Mesothelial cell of epicardium (in vitro differentiated cells): ENCODE data around the gene TNFRSF4. TPM values are rescaled to one million over a fixed set of nuclear protein-coding genes. Genes with fewer than 3 reads are reported as not detected.

Experiments
- DNase-seq, 2 experiments: peaks; one replicate each; pipeline ENCODE4 v3.0.0; 2021; ENCODE audit warnings: low spot score in 2 of 2; ENCODE audit not compliant: unreplicated experiment in 2 of 2
- H3K27ac Mint-ChIP-seq: 2 replicates; pipeline ENCODE4 v1.8.0; 2021; ENCODE audit warnings: mixed read lengths
- H3K27me3 Mint-ChIP-seq: 2 replicates; pipeline ENCODE4 v1.8.0; 2021; ENCODE audit warnings: low read depth, mixed read lengths
- H3K36me3 Mint-ChIP-seq: 2 replicates; pipeline ENCODE4 v1.8.0; 2021; ENCODE audit warnings: mixed read lengths
- H3K4me1 Mint-ChIP-seq: 2 replicates; pipeline ENCODE4 v1.8.0; 2021; ENCODE audit warnings: mixed read lengths
- H3K4me3 Mint-ChIP-seq: 2 replicates; pipeline ENCODE4 v1.8.0; 2021; ENCODE audit warnings: mild to moderate bottlenecking, moderate library complexity, mixed read lengths
- H3K9me3 Mint-ChIP-seq: 2 replicates; pipeline ENCODE4 v1.8.0; 2021; ENCODE audit warnings: mixed read lengths
- CTCF ChIP-seq: fragments of 200-600 bp; sonication (generic); IDR thresholded peaks from one replicate; pipeline ENCODE4 v1.5.0; 2021; ENCODE audit warnings: antibody characterized with exemption; ENCODE audit not compliant: unreplicated experiment
- total RNA-seq: library from RNA; stranded (reverse); gene quantifications from 3 replicates; pipeline ENCODE4 v1.2.1, GENCODE V29; 2021

TNFRSF4 gene
- total RNA-seq, 1 donor from 2014 or later, result 0.34 TPM

- H3K36me3 Mint-ChIP-seq, result no peaks in the 10 kb centered on the region
Measured at GRCh38 chr1:1168451-1169411, 45.2 kb downstream of the TNFRSF4 start.

GRCh38 chr1:1167841-1168450 lies 46.0 kb downstream of the TNFRSF4 start:
- TF ChIP-seq CTCF, result no peak
- no peak for DNase-seq
- Mint-ChIP-seq H3K4me3 (no peak overlapping the region), H3K9me3 (no peaks in the 10 kb centered on the region), H3K36me3 (no peaks in the 10 kb centered on the region), H3K4me1 (peaks cover 18% of the 10 kb centered on the region), H3K27me3 (peaks cover 12% of the 10 kb centered on the region), H3K27ac (no peak overlapping the region)

More at GRCh38 chr1:1168451-1169411, 45.2 kb downstream of the TNFRSF4 start:
- Mint-ChIP-seq H3K27ac (no peak overlapping the region), H3K9me3 (no peaks in the 10 kb centered on the region), H3K4me1 (peaks cover 18% of the 10 kb centered on the region), H3K27me3 (peaks cover 16% of the 10 kb centered on the region), H3K4me3 (no peak overlapping the region)
- DNase-seq, result peak in 1 of 2 experiments; percentile 18
- TF ChIP-seq CTCF, result no peak

- Mint-ChIP-seq H3K9me3 (no peaks in the 10 kb centered on the region), H3K27ac (no peak overlapping the region), H3K27me3 (peaks cover 10% of the 10 kb centered on the region), H3K4me1 (peaks cover 20% of the 10 kb centered on the region), H3K36me3 (no peaks in the 10 kb centered on the region), H3K4me3 (no peak overlapping the region)
- TF ChIP-seq CTCF, result no peak
- peak in 1 of 2 experiments; percentile 18 for DNase-seq
Measured at GRCh38 chr1:1167398-1167821, 46.5 kb downstream of the TNFRSF4 start.

- H3K9me3 Mint-ChIP-seq, result no peaks in the 10 kb centered on the region
- peaks cover 20% of the 10 kb centered on the region for H3K4me1 Mint-ChIP-seq
- no peaks in the 10 kb centered on the region for H3K36me3 Mint-ChIP-seq
- peaks cover 5% of the 10 kb centered on the region for H3K27me3 Mint-ChIP-seq
- no peak for TF ChIP-seq CTCF
- H3K4me3 Mint-ChIP-seq, result no peak overlapping the region
- no peak for DNase-seq
- H3K27ac Mint-ChIP-seq, result no peak overlapping the region
Measured at GRCh38 chr1:1166642-1167397, 47.1 kb downstream of the TNFRSF4 start.

GRCh38 chr1:1165900-1166421 lies 48.0 kb downstream of the TNFRSF4 start:
- no peak overlapping the region for H3K27ac Mint-ChIP-seq
- peaks cover 20% of the 10 kb centered on the region for H3K4me1 Mint-ChIP-seq
- H3K9me3 Mint-ChIP-seq, result no peaks in the 10 kb centered on the region
- no peaks in the 10 kb centered on the region for H3K36me3 Mint-ChIP-seq
- H3K4me3 Mint-ChIP-seq, result no peak overlapping the region
- no peak for DNase-seq
- no peak for TF ChIP-seq CTCF
- H3K27me3 Mint-ChIP-seq, result peaks cover 5% of the 10 kb centered on the region
